Loucy (cell line): ENCODE results near the gene COPS3.

ENCODE experiments used
- CTCF ChIP-seq: fragments of 200-600 bp; sonication (generic); conservative IDR thresholded peaks from 2 replicates; pipeline ENCODE4 v1.5.1; 2014; ENCODE audit warnings: mild to moderate bottlenecking, antibody characterized with exemption, low read length
- EZH2phosphoT487 ChIP-seq: fragments of 200-600 bp; IDR thresholded peaks from 2 replicates; pipeline ENCODE4 v1.6.1; 2018; ENCODE audit warnings: antibody characterized with exemption, mild to moderate bottlenecking, moderate library complexity, borderline replicate concordance

DNA sequence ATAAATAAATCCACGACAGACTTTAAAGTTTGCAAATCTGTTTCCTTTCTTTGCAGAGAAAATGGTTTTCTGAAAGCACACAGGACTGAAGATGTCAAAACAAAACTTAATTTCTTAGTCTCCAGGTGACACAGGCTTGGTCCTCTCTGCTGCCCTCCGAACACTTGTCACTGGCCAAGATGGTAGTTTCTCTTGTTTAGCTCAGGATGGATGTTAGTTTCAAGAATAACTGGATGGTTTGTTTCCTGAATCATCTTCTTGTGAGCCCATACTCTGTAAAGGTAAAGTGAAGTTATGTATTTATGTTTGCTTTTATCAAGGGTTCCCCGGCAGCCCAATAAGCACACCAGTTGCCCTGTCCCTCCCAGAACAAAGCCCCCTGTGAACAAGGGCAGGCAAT, 34.2 kb downstream of the COPS3 start:
- TF ChIP-seq CTCF (no peak), EZH2phosphoT487 (no peak)
